Stimulated activated CD8-positive, alpha-beta memory T cell treated with anti-CD3 and anti-CD28 coated beads, Interleukin-15, amount 100 ng/mL, for 48 hours (primary cell): ENCODE results near the gene RNASE11.
A peak's percentile ranks its signal among the peaks of the same experiment; 100 is the strongest.
"Not testable (repeated sequence)": the region's sequence is repeated elsewhere in the genome, so short reads cannot be mapped to it uniquely, and the experiment has no call there.

ENCODE experiments used
- DNase-seq, 2 donors: peaks; one replicate each; pipeline ENCODE4 v3.0.0-alpha.2; 2020; ENCODE audit warnings: low read depth in 2 of 2

RNASE11 gene

DNA sequence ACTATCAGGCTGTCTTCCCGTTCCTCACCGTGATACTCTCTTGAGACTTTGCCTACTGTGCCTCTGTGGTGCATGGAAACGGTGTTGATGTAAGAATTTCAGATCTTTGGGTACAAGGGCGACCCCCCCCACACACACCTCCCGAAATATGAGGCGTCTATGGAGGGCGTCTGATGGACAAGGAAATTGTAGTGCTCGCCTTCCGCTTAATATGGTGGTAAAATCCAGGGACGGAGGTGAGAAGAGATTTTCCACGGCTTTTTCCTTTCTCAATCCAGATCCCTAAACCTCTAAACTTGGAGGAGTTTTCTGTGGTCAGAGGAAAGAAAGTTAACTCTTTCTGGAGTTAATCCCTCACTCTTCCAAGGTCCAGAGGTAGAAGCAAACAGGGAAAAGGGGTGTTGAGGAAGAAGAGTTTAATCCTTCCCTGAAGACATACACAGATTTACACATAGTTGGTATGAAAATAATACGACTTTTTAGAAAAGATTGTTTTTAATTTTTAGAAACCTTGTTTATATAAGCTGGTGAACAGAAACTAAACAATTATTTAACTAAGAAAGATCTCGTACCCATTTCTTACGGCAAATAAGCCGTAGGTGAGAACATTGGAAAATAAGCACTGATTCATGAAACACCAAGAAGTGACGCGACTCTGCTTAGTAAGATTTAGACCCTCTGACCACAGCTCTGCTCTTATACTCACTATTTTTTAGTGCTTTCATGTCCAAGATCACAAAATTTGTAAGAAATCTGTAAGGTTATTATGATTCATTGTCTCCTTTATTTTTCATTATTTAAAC is 26.4 kb upstream of the RNASE11 start:
- no peak for DNase-seq

DNA sequence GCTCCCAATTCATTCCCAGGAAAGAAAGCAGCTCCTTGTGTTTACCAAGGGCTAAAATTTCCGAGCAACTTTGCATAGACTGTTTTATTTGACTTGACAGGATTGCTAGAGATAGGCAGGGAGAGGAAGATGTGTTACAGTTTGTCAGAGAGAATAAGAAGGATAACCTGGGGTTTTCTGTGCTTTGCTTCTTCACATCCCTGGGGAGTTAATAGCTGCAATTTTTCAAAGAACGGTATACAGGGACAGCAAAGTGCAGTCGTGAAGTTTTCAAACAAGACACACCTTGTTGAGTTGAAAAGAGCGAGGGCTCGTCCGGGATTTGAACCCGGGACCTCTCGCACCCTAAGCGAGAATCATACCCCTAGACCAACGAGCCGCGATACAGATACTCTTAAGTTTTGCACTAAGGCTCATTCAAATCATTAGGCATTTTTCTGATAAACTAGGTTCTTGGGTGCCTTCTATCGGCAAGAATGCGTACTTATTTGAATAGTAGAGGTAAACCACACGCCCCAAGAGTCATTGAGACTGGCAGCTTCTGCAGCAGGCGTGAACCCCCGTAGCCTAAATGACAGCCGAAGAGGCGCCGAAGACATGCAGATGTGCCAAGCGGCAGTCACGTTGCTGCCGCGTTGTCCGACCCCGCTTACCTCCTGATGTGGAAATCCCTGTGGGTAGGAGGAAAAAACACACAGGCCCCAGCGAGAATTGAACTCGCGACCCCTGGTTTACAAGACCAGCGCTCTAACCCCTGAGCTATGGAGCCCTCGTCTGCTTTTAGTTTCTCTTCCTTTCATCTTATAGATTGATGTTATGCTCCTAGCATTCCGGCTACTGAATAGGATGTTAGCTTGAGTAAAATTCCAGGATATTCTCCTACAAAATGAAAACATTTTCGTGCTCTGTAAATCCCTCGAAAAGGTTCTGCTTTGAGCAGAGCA is 25.6 kb upstream of the RNASE11 start:
- peak; percentile 84 for DNase-seq

DNA sequence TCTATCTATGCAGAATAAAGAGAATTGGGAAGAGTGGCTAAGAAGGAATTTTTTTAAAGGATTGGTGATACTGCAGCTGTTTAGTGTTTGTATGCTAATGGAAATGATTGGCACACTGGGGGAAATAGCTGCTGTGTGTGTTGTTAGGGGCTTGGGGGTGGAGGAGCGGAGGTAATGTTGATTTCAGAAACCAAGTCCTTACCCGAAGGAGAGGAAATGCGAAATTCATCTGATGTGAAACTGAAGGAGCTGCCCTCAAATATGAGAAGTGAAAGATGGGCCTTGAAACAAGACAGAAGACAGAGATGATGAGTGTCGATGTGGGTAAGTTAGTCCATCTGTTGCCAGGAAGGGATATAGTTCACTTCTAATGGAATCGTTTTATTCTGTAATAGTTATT is 24.6 kb upstream of the RNASE11 start:
- DNase-seq: no peak

DNA sequence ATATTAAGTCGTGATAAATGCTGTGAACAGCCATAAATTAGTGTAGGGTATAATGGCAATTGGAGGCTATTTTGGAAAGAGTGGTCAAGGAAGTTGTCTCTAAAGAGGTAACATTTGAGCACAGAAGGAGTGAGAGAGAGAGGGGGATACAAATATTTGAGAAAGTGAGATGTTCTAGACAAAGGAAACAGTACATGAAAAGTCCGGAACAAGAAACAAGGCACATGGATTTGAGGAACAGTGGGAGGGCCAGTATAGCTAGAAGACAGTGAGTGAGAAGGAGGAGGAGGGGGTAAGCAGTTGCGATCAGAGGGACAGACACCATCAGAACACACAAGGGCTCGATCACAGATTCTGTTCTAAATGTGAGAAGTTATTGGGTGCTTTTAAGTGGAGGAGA is 23.5 kb upstream of the RNASE11 start:
- no peak for DNase-seq

DNA sequence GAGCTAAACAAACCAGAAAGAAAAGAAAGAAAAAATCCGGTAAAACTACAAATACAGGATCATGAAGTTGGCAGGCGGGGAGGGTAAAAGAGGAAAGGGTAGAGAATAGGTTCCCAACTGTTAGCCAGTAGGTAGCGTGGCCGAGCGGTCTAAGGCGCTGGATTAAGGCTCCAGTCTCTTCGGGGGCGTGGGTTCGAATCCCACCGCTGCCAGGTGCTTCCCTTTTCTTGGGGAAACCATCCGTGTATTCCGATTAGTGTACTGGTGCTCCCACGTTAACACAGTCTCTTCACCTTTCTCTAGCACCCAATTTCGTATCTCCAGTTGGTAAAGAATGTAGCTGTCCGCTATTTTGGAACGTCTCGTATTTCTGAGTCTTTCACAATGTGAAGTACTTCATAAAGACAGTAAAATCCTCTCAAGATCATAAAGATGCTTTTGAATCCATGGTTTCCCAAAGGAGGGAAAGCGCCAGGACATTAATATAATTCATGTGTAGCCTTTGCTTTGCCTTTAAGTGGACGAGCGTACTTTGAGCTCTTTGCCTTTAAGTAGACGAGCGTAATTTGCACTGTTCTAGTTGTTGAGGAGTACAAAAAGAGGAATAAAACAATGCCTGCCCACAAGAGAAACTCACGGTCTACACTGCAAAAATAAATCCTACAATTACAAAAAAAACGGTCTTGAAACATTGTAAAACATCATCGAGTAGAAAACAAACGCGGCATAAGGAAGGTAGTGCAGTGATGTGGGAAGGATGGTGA is 22.4 kb upstream of the RNASE11 start:
- DNase-seq: peak; percentile 64 to 71

DNA sequence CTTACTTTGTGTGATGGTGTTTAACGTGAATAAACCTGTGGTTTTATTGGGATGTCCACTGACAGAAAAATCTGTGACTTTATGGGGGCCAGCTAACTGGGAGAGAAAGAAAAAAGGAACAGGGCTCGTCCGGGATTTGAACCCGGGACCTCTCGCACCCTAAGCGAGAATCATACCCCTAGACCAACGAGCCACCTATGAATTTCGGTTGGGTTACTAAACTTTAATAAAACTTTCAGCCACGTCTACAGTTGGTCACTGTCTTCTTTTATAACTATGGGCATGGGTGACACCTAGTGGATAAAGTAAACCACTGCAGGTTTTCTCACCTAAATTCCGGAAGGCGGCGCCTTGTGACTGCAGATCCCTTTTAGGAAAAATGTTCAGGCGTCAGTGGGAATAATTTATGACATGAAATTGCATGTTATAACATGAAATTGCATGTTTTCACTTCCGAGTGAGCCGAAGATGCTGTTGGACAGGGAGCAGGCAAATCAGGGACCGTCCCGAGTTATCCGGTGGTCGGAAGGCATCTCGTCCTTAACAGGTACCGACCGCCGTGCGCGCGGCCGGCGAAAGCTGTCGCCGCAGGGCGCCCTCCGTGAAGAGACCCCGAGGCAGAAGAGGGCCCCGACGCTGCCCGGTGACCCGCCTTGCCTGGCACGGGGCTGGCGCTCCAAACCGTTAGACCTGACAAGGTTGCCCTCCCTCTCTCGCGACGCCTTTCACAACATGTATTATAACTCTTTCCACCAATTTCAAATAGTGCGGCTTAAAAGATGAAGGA is 21.6 kb upstream of the RNASE11 start:
- peak in 1 of 2 donors; percentile 48 for DNase-seq

DNA sequence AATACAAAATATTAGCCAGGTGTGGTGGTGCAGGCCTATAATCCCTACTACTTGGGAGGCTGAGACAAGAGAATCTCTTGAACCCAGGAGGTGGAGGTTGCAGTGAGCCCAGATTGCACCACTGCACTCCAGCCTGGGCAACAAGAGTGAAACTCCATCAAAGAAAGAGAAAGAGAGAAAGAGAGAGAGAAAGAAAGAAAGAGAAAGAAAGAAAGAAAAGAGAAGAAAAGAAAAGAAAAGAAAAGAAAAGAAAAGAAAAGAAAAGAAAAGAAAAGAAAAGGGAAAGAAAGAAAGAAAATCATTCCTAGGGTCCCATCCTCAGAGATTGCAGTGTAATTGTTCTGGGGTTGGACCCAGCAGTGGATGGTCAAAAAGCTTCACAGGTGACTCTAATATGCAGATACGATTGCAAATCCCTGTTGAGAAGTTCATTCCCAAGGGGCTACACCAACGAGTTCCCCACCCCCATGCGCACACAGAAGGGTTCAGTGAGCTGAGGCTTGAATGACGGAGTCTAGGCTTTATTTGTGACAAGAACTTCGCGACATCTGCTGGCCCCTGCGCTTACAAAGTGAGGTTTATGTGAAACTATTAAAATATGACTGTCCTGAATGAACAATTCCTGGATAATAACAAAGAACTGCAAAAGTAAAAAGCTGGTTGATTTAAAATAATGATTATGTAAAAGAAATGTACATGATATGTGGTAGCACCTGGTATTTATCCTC is 20.7 kb upstream of the RNASE11 start:
- DNase-seq: no peak

DNA sequence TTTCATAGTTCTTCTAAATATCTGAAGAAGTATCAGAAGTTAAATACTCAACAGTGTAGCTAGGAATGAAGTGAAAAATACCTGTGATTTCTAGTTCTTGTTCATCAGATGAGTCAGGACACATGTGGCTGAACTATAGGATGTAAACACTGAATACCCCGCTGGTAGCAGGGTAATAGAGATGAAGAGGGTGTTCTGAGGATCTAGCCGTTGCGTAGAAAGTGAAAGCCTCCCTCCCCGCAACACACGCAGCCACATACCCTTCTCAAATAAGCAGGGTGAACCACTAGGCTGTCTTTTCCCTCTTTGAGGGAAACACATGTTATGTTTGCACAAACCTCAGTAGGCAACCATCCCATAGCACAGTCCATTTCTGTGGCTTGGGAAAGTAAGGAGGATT is 19.8 kb upstream of the RNASE11 start:
- no peak for DNase-seq

DNA sequence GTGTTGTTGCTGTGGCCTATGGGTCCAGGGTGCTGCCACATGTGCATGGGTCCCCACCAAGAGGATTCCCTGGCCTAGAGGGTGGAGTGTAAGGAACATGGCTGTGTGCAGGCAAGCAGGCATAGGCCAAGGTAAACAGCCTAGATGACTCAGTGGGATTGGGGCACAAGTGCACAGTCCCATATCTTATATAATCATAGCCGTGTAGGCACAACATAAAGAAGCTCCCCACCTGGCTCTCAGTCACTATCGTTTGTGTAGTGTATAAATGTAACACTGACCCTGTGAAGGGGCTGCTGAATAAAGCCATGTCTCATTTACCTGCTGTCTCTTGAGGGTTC is 19.1 kb upstream of the RNASE11 start:
- DNase-seq: no peak

DNA sequence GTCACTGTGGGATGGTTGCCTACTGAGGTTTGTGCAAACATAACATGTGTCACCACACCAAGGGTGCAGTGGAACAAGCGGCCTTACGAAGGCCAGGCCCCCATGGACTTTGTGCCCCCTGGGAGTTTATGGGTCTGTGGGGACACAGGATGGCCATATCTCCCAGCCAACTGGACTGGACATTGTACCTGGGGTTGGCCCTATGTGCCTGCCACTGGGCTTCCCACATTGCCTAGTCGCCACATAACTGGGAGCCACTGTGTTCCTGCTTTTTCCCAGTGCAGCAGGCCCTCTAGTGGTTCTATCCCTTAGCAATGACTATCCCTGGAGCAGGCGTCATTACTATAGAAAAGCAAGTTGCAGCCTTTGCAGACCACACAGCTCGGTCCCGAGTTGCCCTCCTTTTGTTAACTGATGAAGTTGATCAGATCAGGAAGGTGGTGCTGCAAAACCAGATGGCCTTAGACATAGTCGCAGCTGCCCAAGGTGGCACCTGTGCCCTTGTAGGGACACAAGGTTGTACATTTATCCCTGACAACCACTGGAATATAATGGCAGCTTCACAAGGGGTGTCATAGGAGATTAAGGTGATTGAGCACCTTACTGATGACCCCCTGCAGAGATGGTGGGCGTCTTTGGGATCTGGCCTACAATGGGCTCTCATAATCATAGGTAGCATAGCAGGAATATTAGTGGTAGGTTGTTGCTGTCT is 18.5 kb upstream of the RNASE11 start:
- DNase-seq: no peak

DNA sequence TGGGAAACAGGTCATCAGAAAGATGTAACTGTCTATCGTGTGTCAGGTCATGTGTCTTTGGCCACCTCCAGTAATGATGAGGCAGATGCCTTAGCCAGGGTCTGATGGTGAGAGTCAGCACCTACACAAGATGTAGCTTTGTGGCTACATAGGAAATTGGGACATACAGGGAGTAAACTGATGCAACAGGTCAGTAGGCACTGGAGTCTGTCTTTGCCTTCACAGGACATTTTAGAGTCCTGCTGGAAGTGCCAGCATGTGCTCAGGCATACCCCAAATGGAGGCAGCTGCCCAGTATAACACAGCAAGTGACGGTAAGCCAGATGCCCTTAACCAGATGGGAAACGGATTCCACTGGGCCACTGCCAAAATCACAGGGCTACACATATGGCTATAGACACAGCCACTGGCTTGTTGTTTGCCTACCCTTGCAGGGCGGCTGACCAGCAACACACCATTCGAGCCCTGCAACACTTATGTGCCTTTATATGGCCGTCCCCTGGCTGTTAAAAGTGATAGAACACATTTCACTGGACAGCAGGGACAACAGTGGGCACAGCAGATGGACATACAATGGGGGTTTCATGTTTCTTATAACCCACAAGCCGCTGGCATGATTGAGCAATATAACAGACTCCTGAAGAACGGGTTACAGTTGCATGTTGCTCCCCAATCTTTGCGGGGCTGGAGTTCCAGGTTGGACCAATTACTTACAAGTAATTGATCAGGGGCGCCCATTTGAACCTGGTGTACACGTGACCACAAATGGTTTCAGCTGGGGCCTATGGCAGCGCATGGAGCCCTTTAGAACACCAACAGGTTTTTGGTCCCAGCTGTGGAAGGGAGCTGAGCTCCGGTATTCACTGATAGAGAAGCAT is 16.3 kb upstream of the RNASE11 start:
- DNase-seq: no peak

DNA sequence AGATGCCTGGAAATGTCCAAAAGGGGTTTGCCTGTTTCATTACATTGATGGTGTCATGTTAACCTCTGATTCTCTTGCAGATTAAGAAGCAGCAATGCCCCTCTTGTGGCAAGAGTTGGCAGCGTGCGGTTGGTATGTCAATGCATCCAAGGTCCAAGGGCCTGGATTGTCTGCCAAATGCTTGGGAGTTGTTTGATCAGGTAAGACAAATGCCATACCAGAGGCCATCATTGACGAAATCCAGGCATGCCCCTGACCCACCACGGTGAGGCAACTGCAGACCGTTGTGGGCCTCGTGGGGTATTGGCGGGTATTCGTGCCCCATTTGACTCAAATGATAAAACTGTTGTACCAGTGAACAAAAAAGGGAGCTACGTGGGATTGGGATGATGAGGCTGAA is 14.8 kb upstream of the RNASE11 start:
- no peak for DNase-seq

DNA sequence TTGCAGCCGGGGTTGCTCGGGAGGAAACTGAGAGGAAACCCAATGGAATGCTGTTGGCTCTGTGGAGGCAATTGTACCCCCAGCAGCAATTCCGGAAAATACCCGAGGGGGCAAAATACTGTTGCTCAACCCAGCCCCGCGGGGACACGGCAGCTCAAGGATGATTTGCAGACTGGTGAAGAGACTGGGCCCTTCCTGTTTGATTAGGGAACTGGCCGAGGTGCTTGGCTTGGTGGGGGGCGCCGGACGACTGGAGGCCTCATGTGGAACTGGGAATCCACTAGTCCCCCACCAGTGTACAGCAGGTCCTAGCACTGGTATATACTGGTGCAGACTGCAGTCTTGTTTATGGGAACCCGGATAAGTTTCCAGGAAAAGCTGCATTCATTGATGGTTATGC is 13.7 kb upstream of the RNASE11 start:
- DNase-seq: no peak

DNA sequence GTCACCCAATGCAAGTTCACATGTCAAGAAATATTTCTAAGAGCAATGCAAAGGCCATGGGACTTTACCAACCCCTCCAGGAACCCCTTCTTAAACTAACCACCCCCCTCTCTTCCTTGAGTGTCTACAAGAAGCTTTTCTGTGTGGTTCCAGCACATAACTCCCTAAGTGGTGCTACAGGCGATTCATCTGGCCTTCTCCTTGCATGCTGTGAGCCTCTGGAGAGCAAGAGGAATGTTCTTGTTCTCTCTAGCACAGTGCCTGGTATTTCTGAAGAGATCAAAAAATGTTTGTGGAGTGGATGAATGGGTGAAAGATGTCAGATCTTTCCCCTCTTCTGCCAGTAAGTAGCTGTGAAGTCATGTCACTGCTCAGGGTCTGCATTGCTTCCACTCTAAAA is 9.3 kb upstream of the RNASE11 start:
- no peak for DNase-seq

DNA sequence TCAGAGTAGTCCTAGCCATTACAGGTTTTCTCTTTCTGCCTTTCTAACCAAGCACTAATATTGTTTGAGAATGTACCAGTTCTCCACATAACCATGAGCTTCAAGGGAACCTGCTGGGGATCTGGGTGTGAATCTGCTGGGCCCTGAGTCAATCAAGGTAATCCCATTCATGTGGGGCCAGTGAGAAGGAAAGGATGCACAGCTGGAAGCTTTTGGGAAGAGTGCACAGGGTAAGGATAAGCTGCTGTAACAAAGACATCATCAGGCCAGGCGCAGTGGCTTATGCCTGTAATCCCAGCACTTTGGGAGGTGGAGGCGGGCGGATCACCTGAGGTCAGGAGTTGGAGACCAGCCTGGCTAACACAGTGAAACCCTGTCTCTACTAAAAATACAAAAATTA is 7.9 kb upstream of the RNASE11 start:
- not testable (repeated sequence) for DNase-seq

DNA sequence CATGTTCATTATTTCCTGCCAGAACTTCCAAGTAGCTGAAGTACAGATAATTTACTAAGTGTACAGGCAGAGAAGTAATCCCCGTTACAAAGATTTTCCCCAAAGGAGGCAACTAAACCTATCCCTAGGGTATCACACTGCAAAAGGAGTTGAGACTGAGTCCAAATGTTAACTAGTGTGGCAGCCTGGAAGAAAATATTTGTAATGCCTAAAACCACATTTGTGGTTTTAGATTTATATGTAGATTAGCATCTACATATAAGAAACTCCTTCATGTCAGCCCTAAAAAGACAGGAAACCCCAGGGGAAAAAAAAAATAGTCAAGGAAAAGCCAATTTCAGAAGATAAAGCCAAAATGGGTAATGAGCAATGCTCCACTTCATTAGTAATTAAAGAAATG is 4.8 kb upstream of the RNASE11 start:
- DNase-seq: no peak

DNA sequence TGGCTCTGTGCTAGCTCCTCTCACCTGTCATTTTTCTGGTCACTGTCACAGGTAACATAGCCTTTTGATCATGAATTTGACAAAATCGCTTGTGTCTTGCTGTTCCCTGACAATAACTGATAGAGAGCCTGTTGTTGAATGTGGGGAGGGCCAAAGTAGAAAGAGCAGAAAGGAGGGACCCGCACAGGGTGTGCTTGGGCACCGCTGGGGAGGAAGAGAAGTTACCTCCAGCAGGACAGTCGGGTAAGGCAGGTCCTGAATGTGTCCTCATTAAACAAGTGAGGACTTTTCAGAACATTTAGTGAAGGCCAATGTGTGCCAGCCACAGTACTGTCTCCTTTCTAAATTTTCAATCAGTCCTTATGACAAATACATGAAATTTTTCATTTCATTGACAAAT is 3.4 kb upstream of the RNASE11 start, which contains the start of gene RNASE12:
RNASE12 (minus strand) TSS at position 142 of the 400 bp plus-strand sequence. CDS start 653 bp downstream, outside the sequence.
- no peak for DNase-seq

DNA sequence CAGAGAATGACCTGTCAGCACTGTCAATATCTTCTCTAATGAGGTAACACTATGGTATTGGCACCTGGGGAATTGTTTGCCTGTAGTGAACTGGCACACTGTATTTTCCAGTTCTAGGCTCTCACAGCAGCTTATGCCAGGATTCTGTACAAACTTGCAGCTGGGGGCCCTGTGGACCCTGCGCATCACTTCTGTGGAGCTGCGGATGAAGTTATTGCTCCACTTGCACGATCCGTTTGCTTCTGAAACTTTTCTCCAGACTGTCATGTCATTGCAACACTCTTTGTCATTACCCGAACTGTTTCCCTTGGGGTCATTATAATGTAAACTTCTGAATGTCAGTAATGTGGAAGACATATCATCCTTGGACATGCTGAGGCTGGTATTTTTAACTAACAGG is 3.9 kb downstream of the RNASE11 start:
- no peak for DNase-seq

DNA sequence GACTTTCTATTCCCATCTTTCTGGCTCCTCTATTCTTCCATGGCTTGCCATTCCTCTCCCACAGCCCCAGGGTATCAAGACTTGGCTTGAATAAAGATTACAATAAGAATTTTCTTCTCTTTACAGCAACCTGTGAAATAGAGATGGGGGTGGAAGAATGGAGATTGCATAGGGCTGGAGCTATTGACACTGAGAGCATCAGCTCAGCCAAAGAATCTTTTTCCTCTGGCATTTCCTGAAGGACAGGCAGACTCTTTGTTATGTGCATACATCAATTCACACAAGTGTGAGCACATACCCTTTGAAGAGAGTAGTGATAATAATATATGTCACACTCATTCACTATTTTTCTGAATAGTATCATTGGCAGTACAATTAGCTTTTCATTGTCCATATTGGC is 4.7 kb downstream of the RNASE11 start:
- no peak for DNase-seq
